GM23338 (cell line): ENCODE measurements around the gene NEK11. TPM values are rescaled to one million over a fixed set of nuclear protein-coding genes. Genes with fewer than 3 reads are reported as not detected.

ENCODE experiments used
- ATAC-seq: fragments of 200-7000 bp; cut with Tn5 transposase; 3 replicates; pipeline ENCODE4 v1.9.1; 2020
- DNase-seq: peaks from one replicate; pipeline ENCODE4 v3.0.0-alpha.2; 2015; ENCODE audit warnings: low spot score
- H2AFZ ChIP-seq: fragments of 200-600 bp; sonication (generic); 2 replicates; pipeline ENCODE4 v1.8.0; 2016; ENCODE audit warnings: antibody characterized with exemption, mild to moderate bottlenecking, moderate library complexity
- H3F3A ChIP-seq: fragments of 200-600 bp; sonication (generic); replicated peaks from 2 replicates; pipeline ENCODE4 v1.8.0; 2017; ENCODE audit warnings: antibody characterized with exemption, mixed run types, low read depth
- H3K27ac ChIP-seq: fragments of 200-600 bp; sonication (generic); 2 replicates; pipeline ENCODE4 v1.6.1; 2016; ENCODE audit warnings: low read depth
- H3K27me3 ChIP-seq: fragments of 200-600 bp; sonication (generic); 2 replicates; pipeline ENCODE4 v1.8.0; 2016; ENCODE audit warnings: mild to moderate bottlenecking, mixed run types, moderate library complexity; ENCODE audit not compliant: insufficient read depth
- H3K36me3 ChIP-seq: fragments of 200-600 bp; sonication (generic); 2 replicates; pipeline ENCODE4 v1.8.0; 2016; ENCODE audit warnings: mild to moderate bottlenecking; ENCODE audit not compliant: insufficient read depth
- H3K4me1 ChIP-seq: fragments of 200-600 bp; sonication (generic); 2 replicates; pipeline ENCODE4 v1.8.0; 2016; ENCODE audit warnings: mild to moderate bottlenecking, moderate library complexity; ENCODE audit not compliant: insufficient read depth
- H3K4me2 ChIP-seq: fragments of 200-600 bp; sonication (generic); 2 replicates; pipeline ENCODE4 v1.7.1; 2017; ENCODE audit warnings: mixed run types
- H3K4me3 ChIP-seq: fragments of 200-600 bp; sonication (generic); 2 replicates; pipeline ENCODE4 v1.6.1; 2016; ENCODE audit warnings: mixed run types
- H3K79me2 ChIP-seq: fragments of 200-600 bp; sonication (generic); replicated peaks from 2 replicates; pipeline ENCODE4 v1.8.0; 2017; ENCODE audit warnings: mild to moderate bottlenecking; ENCODE audit not compliant: insufficient read depth
- H3K9me2 ChIP-seq: fragments of 200-600 bp; sonication (generic); 2 replicates; pipeline ENCODE4 v1.8.0; 2017; ENCODE audit not compliant: insufficient read depth
- H4K20me1 ChIP-seq: fragments of 200-600 bp; sonication (generic); replicated peaks from 2 replicates; pipeline ENCODE4 v1.8.0; 2017; ENCODE audit warnings: mild to moderate bottlenecking; ENCODE audit not compliant: insufficient read depth
- H3K27ac Mint-ChIP-seq: 2 replicates; pipeline ENCODE4 v1.8.0; 2020; ENCODE audit warnings: inconsistent platforms, mild to moderate bottlenecking, moderate library complexity, mixed read lengths
- H3K27me3 Mint-ChIP-seq: 3 replicates; pipeline ENCODE4 v1.8.0; 2022; ENCODE audit warnings: low read depth, mild to moderate bottlenecking, moderate library complexity, mixed read lengths, inconsistent platforms; ENCODE audit not compliant: insufficient read depth, poor library complexity
- H3K36me3 Mint-ChIP-seq: 3 replicates; pipeline ENCODE4 v1.8.0; 2021; ENCODE audit warnings: low read depth, mild to moderate bottlenecking, inconsistent platforms, moderate library complexity, mixed read lengths
- H3K4me1 Mint-ChIP-seq: 3 replicates; pipeline ENCODE4 v1.8.0; 2020; ENCODE audit warnings: mild to moderate bottlenecking, inconsistent platforms, mixed read lengths
- H3K4me3 Mint-ChIP-seq: 3 replicates; pipeline ENCODE4 v1.8.0; 2021; ENCODE audit warnings: moderate library complexity, mild to moderate bottlenecking, inconsistent platforms, mixed read lengths
- H3K9me3 Mint-ChIP-seq: 3 replicates; pipeline ENCODE4 v1.8.0; 2020; ENCODE audit warnings: moderate library complexity, mild to moderate bottlenecking, inconsistent platforms, mixed read lengths
- CREB1 ChIP-seq: fragments of 250-450 bp; sonication (Bioruptor Pico); IDR thresholded peaks from 2 replicates; pipeline ENCODE4 v1.5.0; 2020; ENCODE audit warnings: low read depth, mild to moderate bottlenecking, moderate library complexity
- CTCF ChIP-seq, 2 experiments: fragments of 200-600 bp in 1 of 2; sonication (generic) in 1 of 2; conservative IDR thresholded peaks; 2 replicates each; pipeline versions ENCODE4 v1.5.1 to v1.6.1; 2016 to 2017; ENCODE audit warnings: antibody characterized with exemption in 2 of 2, low read depth in 2 of 2, mild to moderate bottlenecking in 2 of 2, moderate library complexity in 1 of 2
- ETS1 ChIP-seq: IDR thresholded peaks from 2 replicates; pipeline ENCODE4 v1.6.1; 2016; ENCODE audit warnings: antibody characterized with exemption
- EZH2phosphoT487 ChIP-seq: fragments of 200-600 bp; sonication (generic); IDR thresholded peaks from one replicate; pipeline ENCODE4 v1.8.1; 2018; ENCODE audit warnings: antibody characterized with exemption; ENCODE audit not compliant: unreplicated experiment
- JUNB ChIP-seq: IDR thresholded peaks from one replicate; pipeline ENCODE4 v1.6.1; 2016; ENCODE audit warnings: antibody characterized with exemption; ENCODE audit not compliant: unreplicated experiment
- NANOG ChIP-seq: IDR thresholded peaks from 2 replicates; pipeline ENCODE4 v1.6.1; 2016; ENCODE audit warnings: antibody characterized with exemption, borderline replicate concordance
- POLR2AphosphoS5 ChIP-seq: IDR thresholded peaks from 2 replicates; pipeline ENCODE4 v1.6.1; 2016; ENCODE audit warnings: antibody characterized with exemption, low read depth
- REST ChIP-seq: IDR thresholded peaks from one replicate; pipeline ENCODE4 v1.6.1; 2018; ENCODE audit warnings: antibody characterized with exemption; ENCODE audit not compliant: unreplicated experiment
- STAT1 ChIP-seq: IDR thresholded peaks from one replicate; pipeline ENCODE4 v1.6.1; 2016; ENCODE audit warnings: antibody characterized with exemption; ENCODE audit not compliant: unreplicated experiment
- ZNF114 ChIP-seq: fragments of 250-450 bp; sonication (Bioruptor Pico); IDR thresholded peaks from 2 replicates; pipeline ENCODE4 v1.5.0; 2020; ENCODE audit warnings: mild to moderate bottlenecking, moderate library complexity
- ZNF331 ChIP-seq: fragments of 250-450 bp; sonication (Bioruptor Pico); IDR thresholded peaks from 2 replicates; pipeline ENCODE4 v1.5.0; 2020; ENCODE audit warnings: low read depth, mild to moderate bottlenecking, moderate library complexity
- ZNF462 ChIP-seq: fragments of 250-450 bp; sonication (Bioruptor Pico); IDR thresholded peaks from 2 replicates; pipeline ENCODE4 v1.5.0; 2020; ENCODE audit warnings: mild to moderate bottlenecking, moderate library complexity
- polyA plus RNA-seq: library from polyadenylated mRNA; unstranded; fragments of >200 nt; fragmentation: Nextera tagmentation; extraction: Ambion mirVana; gene quantifications from 2 replicates; pipeline ENCODE4 v1.2.1, GENCODE V29; 2016
- total RNA-seq: library from RNA; depleted of rRNA; stranded (reverse); fragments of >200 nt; shearing (Covaris generic); gene quantifications from 2 replicates; pipeline ENCODE4 v1.2.3, GENCODE V29; 2014

Gene NEK11
- total and polyA plus RNA-seq, 2 experiments from 2014 or later = 0.80 to 1.1 TPM

- Histone ChIP-seq H3K27ac (no peak overlapping the region), H2AFZ (no peak overlapping the region), H3K79me2 (peaks cover 11% of the 10 kb centered on the region; the same call in 1 of the 2 replicates), H3K36me3 (no peaks in the 10 kb centered on the region), H3K4me3 (no peak overlapping the region), H3K4me1 (peaks cover 7% of the 10 kb centered on the region; the same call in 1 of the 2 replicates), H3F3A (no peaks in the 10 kb centered on the region), H3K4me2 (no peak overlapping the region), H3K9me2 (no peaks in the 10 kb centered on the region), H4K20me1 (no peaks in the 10 kb centered on the region; the same call in 1 of the 2 replicates), H3K27me3 (no peaks in the 10 kb centered on the region)
- no peak for ATAC-seq
- Mint-ChIP-seq H3K9me3 (no peaks in the 10 kb centered on the region), H3K27me3 (no peaks in the 10 kb centered on the region), H3K4me1 (peaks cover 13% of the 10 kb centered on the region), H3K36me3 (peaks cover 12% of the 10 kb centered on the region; the same call in 2 of the 3 replicates), H3K4me3 (no peak overlapping the region), H3K27ac (no peak overlapping the region)
- DNase-seq = no peak
- TF ChIP-seq EZH2phosphoT487 = no peak
- TF ChIP-seq JUNB = no peak
- TF ChIP-seq ETS1 = no peak
- no peak for TF ChIP-seq NANOG
- TF ChIP-seq ZNF462 (CRISPR knock-in tag) = no peak
- no peak for TF ChIP-seq ZNF114 (CRISPR knock-in tag)
- no peak for TF ChIP-seq ZNF331 (CRISPR knock-in tag)
- no peak for TF ChIP-seq POLR2AphosphoS5
- TF ChIP-seq CTCF (conservative IDR thresholded peaks at IDR 0.05; ENCODE audit: low read depth in 2 of 2) = no peak
- no peak for TF ChIP-seq REST
- TF ChIP-seq STAT1 = no peak
- no peak for TF ChIP-seq CREB1 (CRISPR knock-in tag)
Measured at GRCh38 chr3:131374741-131375140, 348.1 kb downstream of the NEK11 start.
